ENCODE measurements around the gene NSL1. TPM values are rescaled to one million over a fixed set of nuclear protein-coding genes. Genes with fewer than 3 reads are reported as not detected.

NSL1 gene
- total RNA-seq, 4 donors from 2014 or later = 20.1 to 36.4 (median 31.1) TPM

DNA sequence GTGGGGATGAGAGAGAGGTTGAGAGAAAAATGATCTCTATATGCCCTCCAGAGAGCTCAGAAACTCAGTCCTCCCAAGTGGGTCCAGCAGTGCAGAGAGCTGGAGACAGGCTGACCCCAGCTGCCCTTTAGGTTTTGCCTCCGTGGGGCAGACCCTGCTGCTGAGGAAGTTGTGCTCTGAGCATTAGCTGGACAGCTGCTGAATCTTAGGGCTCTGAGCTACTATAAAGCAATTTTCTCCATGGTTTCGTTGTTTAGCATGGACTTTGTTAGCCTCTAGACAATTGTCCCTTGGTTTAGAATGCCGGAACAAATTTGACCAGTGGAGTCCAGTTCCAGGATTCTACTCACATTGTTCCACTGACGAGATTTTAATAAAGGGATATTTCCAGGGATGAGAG, 114.0 kb downstream of the NSL1 start:
- no peak for TF ChIP-seq POLR2A (IDR thresholded peaks at IDR 0.05)
- H3K27ac ChIP-seq = no peak overlapping the region
- H3K36me3 ChIP-seq = no peaks in the 10 kb centered on the region
- no peak overlapping the region for H3K4me3 ChIP-seq
- H3K27me3 ChIP-seq = no peaks in the 10 kb centered on the region
- no peaks in the 10 kb centered on the region for H3K9me3 ChIP-seq
- H3K4me1 ChIP-seq = no peaks in the 10 kb centered on the region
- 60 to 62% methylated on average over 1 to 4 of the region's 4 CpGs for WGBS, 2 donors (ENCODE audit: low coverage in 1 of 2)
- ATAC-seq = no peak

DNA sequence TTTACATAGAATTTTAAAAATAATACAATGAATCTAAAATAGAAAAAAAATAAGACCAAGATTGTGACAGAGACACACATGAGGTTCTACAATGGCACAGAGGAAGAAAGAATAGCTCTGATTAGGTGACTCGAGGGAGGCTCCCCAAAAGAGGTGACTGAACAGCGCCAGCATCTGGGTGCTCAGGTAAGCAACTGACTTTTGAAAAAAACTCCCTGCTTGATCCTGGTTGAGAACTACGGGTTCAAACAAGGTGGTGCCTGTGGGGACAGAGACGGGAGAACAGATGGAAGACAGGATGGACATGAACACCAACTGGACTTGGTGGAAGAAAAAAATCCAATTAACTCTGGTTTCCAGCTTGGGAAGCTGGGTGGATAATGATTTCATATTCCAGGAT, 114.4 kb downstream of the NSL1 start:
- TF ChIP-seq POLR2A (IDR thresholded peaks at IDR 0.05) (no peak), POLR2AphosphoS5 (IDR thresholded peaks at IDR 0.05) (no peak), EP300 (IDR thresholded peaks at IDR 0.05) (no peak)
- TF ChIP-seq, protein P1, sequence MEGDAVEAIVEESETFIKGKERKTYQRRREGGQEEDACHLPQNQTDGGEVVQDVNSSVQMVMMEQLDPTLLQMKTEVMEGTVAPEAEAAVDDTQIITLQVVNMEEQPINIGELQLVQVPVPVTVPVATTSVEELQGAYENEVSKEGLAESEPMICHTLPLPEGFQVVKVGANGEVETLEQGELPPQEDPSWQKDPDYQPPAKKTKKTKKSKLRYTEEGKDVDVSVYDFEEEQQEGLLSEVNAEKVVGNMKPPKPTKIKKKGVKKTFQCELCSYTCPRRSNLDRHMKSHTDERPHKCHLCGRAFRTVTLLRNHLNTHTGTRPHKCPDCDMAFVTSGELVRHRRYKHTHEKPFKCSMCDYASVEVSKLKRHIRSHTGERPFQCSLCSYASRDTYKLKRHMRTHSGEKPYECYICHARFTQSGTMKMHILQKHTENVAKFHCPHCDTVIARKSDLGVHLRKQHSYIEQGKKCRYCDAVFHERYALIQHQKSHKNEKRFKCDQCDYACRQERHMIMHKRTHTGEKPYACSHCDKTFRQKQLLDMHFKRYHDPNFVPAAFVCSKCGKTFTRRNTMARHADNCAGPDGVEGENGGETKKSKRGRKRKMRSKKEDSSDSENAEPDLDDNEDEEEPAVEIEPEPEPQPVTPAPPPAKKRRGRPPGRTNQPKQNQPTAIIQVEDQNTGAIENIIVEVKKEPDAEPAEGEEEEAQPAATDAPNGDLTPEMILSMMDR (IDR thresholded peaks at IDR 0.05) = no peak
- no peaks in the 10 kb centered on the region for H3K4me1 ChIP-seq
- WGBS, 2 donors (ENCODE audit: low coverage in 1 of 2) = 72 to 91% methylated on average over 4 of the region's 4 CpGs
- H3K4me3 ChIP-seq = no peak overlapping the region
- no peak overlapping the region for H3K27ac ChIP-seq
- no peaks in the 10 kb centered on the region for H3K36me3 ChIP-seq
- no peak for ATAC-seq
- H3K9me3 ChIP-seq = no peaks in the 10 kb centered on the region
- no peaks in the 10 kb centered on the region for H3K27me3 ChIP-seq

Other genes with a start within 250 kb of the NSL1 start
- gene ATF3, start 183.0 kb downstream of the NSL1 start, total RNA-seq = 10 to 100 TPM in 2 of 4 donors, 1 to 10 TPM in 2; 4.0 to 17.2 (median 9.4) TPM
- gene BATF3, start 91.9 kb downstream of the NSL1 start, total RNA-seq = 1 to 10 TPM in 3 of 4 donors, under 1 TPM in 1; 0.31 to 3.9 (median 3.7) TPM
- 10 to 100 TPM in 2 of 4 donors, 1 to 10 TPM in 2; 7.9 to 23.0 (median 9.9) TPM for gene TATDN3, start 117 bp upstream of the NSL1 start, total RNA-seq
- not detected for gene SPATA45, start 55.9 kb upstream of the NSL1 start, total RNA-seq
- gene FLVCR1, start 66.5 kb upstream of the NSL1 start, total RNA-seq = 1 to 10 TPM; 3.2 to 9.2 (median 4.4) TPM
- 1 to 10 TPM in 3 of 4 donors, under 1 TPM in 1; 0.67 to 9.0 (median 1.5) TPM for gene VASH2, start 158.8 kb upstream of the NSL1 start, total RNA-seq
- 10 to 100 TPM; 20.9 to 85.1 (median 39.0) TPM for gene ANGEL2, start 224.1 kb upstream of the NSL1 start, total RNA-seq